Keratinocyte (primary cell): ENCODE measurements around the gene FSIP1.

ENCODE experiments used
- EZH2 ChIP-seq: IDR thresholded peaks from one replicate; pipeline ENCODE4 v1.6.1; 2012; ENCODE audit warnings: inconsistent platforms, mild to moderate bottlenecking, low read length, moderate library complexity
- TF ChIP-seq, protein P1 (sequence below), 3 experiments: IDR thresholded peaks in 1 of 3; conservative IDR thresholded peaks in 1 of 3; optimal IDR thresholded peaks in 1 of 3; 2 replicates in 2 of 3; 3 replicates in 1 of 3; pipeline versions ENCODE3 to v1.5.1; 2011; ENCODE audit warnings: low read length in 3 of 3, mild to moderate bottlenecking in 3 of 3, moderate library complexity in 2 of 3, control low read depth in 1 of 3, inconsistent platforms in 1 of 3; ENCODE audit not compliant: insufficient read depth in 2 of 3; ENCODE audit errors: extremely low read depth in 1 of 3

DNA sequence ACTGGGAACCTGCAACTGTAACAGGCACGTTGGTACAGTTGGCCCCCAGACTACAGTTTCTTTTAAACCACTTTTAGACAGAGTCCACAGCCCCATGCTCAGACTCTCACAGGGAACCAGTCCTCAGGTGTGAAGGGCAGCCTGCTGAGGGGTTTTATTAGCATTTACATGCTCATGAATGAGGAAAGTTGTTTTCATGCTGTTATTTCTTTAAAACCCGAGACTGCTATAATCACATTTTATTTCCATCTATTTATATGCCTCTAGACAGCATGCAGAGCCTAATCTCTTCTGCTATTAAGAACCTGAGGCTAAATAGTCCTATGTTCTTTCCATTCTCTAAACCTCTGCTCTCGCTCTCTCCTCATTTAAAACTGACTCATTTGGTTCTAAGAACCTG is 26.3 kb upstream of the FSIP1 start:
- TF ChIP-seq, protein P1, sequence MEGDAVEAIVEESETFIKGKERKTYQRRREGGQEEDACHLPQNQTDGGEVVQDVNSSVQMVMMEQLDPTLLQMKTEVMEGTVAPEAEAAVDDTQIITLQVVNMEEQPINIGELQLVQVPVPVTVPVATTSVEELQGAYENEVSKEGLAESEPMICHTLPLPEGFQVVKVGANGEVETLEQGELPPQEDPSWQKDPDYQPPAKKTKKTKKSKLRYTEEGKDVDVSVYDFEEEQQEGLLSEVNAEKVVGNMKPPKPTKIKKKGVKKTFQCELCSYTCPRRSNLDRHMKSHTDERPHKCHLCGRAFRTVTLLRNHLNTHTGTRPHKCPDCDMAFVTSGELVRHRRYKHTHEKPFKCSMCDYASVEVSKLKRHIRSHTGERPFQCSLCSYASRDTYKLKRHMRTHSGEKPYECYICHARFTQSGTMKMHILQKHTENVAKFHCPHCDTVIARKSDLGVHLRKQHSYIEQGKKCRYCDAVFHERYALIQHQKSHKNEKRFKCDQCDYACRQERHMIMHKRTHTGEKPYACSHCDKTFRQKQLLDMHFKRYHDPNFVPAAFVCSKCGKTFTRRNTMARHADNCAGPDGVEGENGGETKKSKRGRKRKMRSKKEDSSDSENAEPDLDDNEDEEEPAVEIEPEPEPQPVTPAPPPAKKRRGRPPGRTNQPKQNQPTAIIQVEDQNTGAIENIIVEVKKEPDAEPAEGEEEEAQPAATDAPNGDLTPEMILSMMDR (optimal IDR thresholded peaks at IDR 0.05 in 1 of 3, IDR thresholded peaks at IDR 0.05 in 1 of 3, conservative IDR thresholded peaks at IDR 0.05 in 1 of 3; ENCODE audit: extremely low read depth in 1 of 3, insufficient read depth in 2 of 3, low read length in 3 of 3) = no peak
- no peak for TF ChIP-seq EZH2
